ENCODE measurements around the gene ZDHHC7.

DNA sequence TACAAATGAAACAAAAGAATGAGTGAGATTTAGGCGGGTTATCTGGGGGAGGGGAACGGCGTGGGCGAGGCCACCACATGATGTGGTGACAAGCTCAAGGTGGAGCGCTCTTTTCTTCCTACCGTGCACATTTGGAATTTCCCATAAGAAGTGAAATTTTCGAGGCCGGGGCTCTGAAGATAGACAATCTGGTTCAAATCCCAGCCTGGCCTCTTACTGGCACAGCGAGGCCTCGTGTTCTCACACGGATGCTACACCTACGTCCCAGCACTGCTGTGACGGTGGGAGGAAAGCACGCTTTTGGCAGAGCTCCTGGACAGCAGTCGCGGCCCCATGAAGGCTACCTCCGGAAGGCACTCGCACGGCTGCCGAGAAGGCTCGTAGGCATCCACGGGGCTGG, 25.2 kb downstream of the ZDHHC7 start:
- TF ChIP-seq, protein P1, sequence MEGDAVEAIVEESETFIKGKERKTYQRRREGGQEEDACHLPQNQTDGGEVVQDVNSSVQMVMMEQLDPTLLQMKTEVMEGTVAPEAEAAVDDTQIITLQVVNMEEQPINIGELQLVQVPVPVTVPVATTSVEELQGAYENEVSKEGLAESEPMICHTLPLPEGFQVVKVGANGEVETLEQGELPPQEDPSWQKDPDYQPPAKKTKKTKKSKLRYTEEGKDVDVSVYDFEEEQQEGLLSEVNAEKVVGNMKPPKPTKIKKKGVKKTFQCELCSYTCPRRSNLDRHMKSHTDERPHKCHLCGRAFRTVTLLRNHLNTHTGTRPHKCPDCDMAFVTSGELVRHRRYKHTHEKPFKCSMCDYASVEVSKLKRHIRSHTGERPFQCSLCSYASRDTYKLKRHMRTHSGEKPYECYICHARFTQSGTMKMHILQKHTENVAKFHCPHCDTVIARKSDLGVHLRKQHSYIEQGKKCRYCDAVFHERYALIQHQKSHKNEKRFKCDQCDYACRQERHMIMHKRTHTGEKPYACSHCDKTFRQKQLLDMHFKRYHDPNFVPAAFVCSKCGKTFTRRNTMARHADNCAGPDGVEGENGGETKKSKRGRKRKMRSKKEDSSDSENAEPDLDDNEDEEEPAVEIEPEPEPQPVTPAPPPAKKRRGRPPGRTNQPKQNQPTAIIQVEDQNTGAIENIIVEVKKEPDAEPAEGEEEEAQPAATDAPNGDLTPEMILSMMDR (IDR thresholded peaks at IDR 0.05): no peak
- TF ChIP-seq POLR2A (IDR thresholded peaks at IDR 0.05; ENCODE audit: low read length) (no peak), RAD21 (conservative IDR thresholded peaks at IDR 0.05 in 1 of 2, IDR thresholded peaks at IDR 0.05 in 1 of 2) (no peak), PBX3 (IDR thresholded peaks at IDR 0.05) (no peak)
